Measurements from ENCODE around the gene NAB2.
A peak's percentile ranks its signal among the peaks of the same experiment; 100 is the strongest.

Gene NAB2

DNA sequence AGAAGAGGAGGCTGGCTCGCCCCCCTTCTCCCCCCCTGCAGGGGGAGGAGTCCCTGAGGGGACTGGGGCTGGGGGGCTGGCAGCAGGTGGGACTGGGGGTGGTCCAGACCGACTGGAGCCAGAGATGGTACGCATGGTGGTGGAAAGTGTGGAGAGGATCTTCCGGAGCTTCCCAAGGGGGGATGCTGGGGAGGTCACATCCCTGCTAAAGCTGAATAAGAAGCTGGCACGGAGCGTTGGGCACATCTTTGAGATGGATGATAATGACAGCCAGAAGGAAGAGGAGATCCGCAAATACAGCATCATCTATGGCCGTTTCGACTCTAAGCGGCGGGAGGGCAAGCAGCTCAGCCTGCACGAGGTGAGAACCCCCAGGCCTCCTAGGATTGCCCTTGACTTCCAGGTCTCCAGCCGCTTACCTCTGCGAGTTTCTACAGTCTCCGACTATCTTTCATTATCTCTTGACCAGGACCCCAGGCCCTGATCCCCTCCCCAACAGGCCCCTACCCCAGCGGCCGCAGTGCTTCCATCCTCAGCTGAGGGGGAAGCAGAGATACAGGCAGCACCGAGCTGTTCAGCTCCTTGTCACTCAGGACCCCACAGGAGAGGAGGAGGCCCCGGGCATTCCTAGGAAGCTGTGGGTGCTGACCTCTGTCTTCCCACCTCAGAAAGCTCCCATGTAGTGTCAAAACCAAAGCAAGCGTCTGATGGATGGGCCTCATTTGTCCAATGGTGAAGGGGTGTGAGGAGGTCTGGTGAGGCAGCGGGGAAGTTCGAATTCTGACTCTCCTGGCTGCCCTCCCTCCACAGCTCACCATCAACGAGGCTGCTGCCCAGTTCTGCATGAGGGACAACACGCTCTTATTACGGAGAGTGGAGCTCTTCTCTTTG, 3.0 kb downstream of the NAB2 start:
- H3K4me3 ChIP-seq (replicated peaks; ENCODE audit: low read depth, low read length) = peak overlapping the region; percentile 95
- no peak for DNase-seq (ENCODE audit: extremely low read depth, low read depth)
- TF ChIP-seq, protein P1, sequence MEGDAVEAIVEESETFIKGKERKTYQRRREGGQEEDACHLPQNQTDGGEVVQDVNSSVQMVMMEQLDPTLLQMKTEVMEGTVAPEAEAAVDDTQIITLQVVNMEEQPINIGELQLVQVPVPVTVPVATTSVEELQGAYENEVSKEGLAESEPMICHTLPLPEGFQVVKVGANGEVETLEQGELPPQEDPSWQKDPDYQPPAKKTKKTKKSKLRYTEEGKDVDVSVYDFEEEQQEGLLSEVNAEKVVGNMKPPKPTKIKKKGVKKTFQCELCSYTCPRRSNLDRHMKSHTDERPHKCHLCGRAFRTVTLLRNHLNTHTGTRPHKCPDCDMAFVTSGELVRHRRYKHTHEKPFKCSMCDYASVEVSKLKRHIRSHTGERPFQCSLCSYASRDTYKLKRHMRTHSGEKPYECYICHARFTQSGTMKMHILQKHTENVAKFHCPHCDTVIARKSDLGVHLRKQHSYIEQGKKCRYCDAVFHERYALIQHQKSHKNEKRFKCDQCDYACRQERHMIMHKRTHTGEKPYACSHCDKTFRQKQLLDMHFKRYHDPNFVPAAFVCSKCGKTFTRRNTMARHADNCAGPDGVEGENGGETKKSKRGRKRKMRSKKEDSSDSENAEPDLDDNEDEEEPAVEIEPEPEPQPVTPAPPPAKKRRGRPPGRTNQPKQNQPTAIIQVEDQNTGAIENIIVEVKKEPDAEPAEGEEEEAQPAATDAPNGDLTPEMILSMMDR (IDR thresholded peaks at IDR 0.05; ENCODE audit: low read depth, low read length, missing control alignments) = no peak

DNA sequence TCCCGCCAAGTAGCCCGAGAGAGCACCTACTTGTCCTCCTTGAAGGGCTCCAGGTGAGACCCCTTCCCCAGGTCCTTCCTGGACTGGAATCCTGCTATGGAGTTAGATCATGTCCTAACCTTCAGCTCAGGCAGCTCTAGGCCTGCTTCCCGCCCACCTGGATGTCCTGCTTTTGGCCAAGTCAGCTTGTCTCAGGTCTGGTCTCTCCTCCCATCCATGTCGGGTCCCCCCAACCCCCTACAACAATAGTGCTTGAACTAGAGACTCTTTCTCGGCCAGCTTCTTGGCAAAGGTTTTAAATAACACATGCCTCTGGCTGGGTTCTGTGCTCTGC, 3.6 kb downstream of the NAB2 start:
- DNase-seq (ENCODE audit: extremely low read depth, low read depth) = no peak
- TF ChIP-seq, protein P1 (IDR thresholded peaks at IDR 0.05; ENCODE audit: low read depth, low read length, missing control alignments) = no peak
- H3K4me3 ChIP-seq (replicated peaks; ENCODE audit: low read depth, low read length) = peak overlapping the region; percentile 95

GRCh38 chr12:57092876-57093414, 4.0 kb downstream of the NAB2 start:
- H3K4me3 ChIP-seq (replicated peaks; ENCODE audit: low read depth, low read length) = peak overlapping the region; percentile 95
- DNase-seq (ENCODE audit: extremely low read depth, low read depth) = no peak
- TF ChIP-seq, protein P1 (IDR thresholded peaks at IDR 0.05; ENCODE audit: low read depth, low read length, missing control alignments) = no peak

DNA sequence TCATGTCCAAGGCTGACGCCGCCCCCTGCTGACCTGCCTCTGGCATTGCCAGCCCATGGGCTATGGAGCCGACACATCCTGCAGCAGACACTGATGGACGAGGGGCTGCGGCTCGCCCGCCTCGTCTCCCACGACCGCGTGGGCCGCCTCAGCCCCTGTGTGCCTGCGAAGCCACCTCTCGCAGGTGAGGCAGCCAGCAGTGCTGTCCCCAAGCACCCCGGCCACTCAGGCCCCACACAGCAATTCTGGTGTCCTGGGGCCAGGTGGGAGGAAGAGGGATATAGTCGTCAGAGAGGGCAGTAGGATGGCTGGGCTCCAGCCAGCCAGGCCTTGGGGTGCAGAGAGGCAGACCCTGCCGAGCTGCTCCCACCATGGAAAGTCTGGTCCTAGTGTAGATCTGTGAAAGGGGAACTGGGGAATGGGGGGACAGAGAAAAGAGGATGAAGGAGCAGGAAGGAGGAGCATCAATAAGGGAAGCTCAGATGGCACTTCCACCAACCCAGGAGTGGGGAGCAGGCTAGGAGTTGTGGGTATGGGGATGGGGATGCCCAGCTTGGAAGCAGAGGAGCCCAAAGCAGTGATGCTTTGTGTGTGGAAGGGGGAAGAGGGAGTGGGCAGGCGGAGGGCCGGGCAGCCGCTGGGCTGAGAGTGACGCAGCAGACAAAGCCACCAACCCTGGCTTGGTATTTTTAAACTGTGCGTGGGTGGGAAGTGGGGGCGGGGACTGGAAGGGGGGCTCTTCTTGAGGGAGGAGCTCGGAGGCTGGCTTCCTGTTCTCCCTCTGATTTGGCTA, 4.7 kb downstream of the NAB2 start:
- peak overlapping the region; percentile 16 for H3K4me3 ChIP-seq (replicated peaks; ENCODE audit: low read depth, low read length)
- DNase-seq (ENCODE audit: extremely low read depth, low read depth) = peak; percentile 67
- TF ChIP-seq, protein P1 (IDR thresholded peaks at IDR 0.05; ENCODE audit: low read depth, low read length, missing control alignments) = peak; percentile 57

DNA sequence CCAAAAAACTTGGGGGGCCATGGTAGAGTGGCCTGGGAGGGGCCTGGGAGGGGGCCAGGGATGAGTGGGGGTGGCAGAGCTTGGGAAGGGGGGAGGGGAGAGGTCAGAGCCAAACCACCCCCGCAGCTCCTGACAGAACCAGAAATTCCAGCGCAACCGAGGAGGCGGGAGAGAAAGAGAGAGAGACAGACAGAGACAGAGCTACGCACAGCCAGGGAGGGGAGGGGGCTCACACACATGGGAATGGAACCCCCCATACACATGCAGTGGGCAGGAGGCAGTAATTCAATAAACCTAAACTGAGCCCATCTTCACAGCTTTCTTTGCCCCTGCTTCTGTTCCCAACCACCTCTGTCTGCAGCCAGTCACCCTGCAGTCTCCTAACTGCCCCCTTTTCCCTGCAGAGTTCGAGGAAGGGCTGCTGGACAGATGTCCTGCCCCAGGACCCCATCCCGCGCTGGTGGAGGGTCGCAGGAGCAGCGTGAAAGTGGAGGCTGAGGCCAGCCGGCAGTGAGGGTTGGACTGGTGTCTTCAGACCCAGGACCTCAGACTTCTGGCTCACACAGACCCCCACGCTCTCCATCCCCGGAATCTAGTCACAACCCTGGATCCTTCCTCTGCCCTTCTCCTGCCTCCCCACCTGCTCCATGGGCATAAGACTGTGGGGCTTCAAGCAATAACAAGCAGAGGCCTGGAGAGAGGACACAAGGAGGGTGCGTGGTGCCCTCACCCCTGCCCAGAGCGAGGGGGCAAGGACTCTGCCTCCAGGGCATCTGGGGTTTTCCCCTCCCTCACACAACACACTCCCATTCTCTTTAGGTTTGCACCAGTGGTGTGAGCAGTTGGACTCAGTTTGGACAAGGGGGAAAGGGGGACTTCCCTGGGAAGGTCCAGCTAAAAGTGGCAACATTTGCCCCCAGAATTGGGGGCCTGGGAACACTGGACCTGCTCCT, 5.6 kb downstream of the NAB2 start:
- no peak overlapping the region for H3K4me3 ChIP-seq (replicated peaks; ENCODE audit: low read depth, low read length)
- DNase-seq (ENCODE audit: extremely low read depth, low read depth) = no peak
- TF ChIP-seq, protein P1 (IDR thresholded peaks at IDR 0.05; ENCODE audit: low read depth, low read length, missing control alignments) = no peak

DNA sequence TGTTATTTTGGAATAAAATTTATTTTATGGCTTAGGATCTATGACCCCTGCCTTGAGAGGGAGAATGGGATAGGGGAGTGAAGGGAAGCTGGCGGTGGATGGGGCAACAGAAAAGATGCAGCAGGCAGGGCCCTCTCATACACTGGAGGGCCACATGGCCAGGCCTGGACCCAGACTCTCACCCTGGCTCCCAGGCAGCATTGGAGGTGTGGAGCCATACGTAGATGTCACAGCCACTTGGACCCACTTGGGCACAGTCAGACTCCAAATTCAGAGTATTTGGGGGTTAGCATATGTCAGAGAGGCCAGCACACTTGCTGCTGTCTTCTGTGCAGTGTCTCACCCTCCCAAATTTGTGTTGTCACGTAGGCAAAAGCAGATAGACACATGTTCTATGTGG, 6.5 kb downstream of the NAB2 start:
- TF ChIP-seq, protein P1 (IDR thresholded peaks at IDR 0.05; ENCODE audit: low read depth, low read length, missing control alignments) = no peak
- no peak overlapping the region for H3K4me3 ChIP-seq (replicated peaks; ENCODE audit: low read depth, low read length)
- no peak for DNase-seq (ENCODE audit: extremely low read depth, low read depth)
